ENCODE data around the gene AGAP1.

Gene AGAP1

GRCh38 chr2:235692671-235693171, 198.9 kb downstream of the AGAP1 start:
- no peak overlapping the region for H3K4me3 ChIP-seq (replicated peaks in 1 of 2; ENCODE audit: low read depth in 2 of 2, low read length in 2 of 2)
- no peak for DNase-seq (ENCODE audit: low read depth in 2 of 2)
- TF ChIP-seq, protein P1, sequence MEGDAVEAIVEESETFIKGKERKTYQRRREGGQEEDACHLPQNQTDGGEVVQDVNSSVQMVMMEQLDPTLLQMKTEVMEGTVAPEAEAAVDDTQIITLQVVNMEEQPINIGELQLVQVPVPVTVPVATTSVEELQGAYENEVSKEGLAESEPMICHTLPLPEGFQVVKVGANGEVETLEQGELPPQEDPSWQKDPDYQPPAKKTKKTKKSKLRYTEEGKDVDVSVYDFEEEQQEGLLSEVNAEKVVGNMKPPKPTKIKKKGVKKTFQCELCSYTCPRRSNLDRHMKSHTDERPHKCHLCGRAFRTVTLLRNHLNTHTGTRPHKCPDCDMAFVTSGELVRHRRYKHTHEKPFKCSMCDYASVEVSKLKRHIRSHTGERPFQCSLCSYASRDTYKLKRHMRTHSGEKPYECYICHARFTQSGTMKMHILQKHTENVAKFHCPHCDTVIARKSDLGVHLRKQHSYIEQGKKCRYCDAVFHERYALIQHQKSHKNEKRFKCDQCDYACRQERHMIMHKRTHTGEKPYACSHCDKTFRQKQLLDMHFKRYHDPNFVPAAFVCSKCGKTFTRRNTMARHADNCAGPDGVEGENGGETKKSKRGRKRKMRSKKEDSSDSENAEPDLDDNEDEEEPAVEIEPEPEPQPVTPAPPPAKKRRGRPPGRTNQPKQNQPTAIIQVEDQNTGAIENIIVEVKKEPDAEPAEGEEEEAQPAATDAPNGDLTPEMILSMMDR (IDR thresholded peaks at IDR 0.05; ENCODE audit: low read depth, low read length) = no peak

GRCh38 chr2:235693279-235693678, 199.4 kb downstream of the AGAP1 start:
- TF ChIP-seq, protein P1 (IDR thresholded peaks at IDR 0.05; ENCODE audit: low read depth, low read length) = no peak
- DNase-seq (ENCODE audit: low read depth in 2 of 2) = no peak
- H3K4me3 ChIP-seq (replicated peaks in 1 of 2; ENCODE audit: low read depth in 2 of 2, low read length in 2 of 2) = no peak overlapping the region

GRCh38 chr2:235694721-235695601, 201.1 kb downstream of the AGAP1 start:
- no peak overlapping the region for H3K4me3 ChIP-seq (replicated peaks in 1 of 2; ENCODE audit: low read depth in 2 of 2, low read length in 2 of 2)
- DNase-seq (ENCODE audit: low read depth in 2 of 2) = no peak
- TF ChIP-seq, protein P1 (IDR thresholded peaks at IDR 0.05; ENCODE audit: low read depth, low read length) = no peak

DNA sequence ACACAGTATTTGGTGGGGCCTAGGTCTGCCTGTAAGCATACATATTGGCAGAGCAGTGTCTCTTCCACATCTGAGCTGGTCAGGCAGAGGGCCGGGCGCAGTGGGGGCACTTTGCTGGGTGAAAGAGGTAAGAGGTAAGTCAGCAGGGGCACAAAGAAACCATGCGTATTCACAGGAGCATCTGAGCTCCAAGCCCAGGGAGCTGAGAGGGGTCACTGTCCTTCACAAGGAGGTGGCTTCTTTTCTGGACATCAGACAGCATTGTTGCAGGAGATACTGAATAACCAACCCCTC, 201.7 kb downstream of the AGAP1 start:
- DNase-seq (ENCODE audit: low read depth in 2 of 2) = no peak
- TF ChIP-seq, protein P1 (IDR thresholded peaks at IDR 0.05; ENCODE audit: low read depth, low read length) = no peak
- H3K4me3 ChIP-seq (replicated peaks in 1 of 2; ENCODE audit: low read depth in 2 of 2, low read length in 2 of 2) = no peak overlapping the region

DNA sequence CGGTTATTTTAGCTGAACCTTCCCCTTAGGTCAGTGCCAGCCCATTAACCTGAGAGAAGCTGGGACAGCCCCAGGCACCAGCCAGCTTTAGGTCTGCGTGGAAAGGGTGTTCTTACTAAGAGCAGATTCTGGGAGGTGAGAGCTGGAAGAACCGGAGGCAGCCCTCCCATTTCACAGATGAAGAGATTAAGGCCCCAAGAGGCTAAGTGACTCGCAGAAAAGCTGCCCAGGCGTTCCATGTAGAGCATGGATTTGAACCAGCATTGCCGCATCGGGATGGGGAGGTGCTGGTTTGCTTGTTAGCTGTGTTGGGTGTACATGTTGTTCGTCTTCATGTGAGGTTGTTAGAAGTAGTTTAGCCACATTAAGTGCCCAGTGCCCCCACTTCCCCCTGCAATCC, 203.2 kb downstream of the AGAP1 start:
- no peak for DNase-seq (ENCODE audit: low read depth in 2 of 2)
- TF ChIP-seq, protein P1 (IDR thresholded peaks at IDR 0.05; ENCODE audit: low read depth, low read length) = no peak
- no peak overlapping the region for H3K4me3 ChIP-seq (replicated peaks in 1 of 2; ENCODE audit: low read depth in 2 of 2, low read length in 2 of 2)

DNA sequence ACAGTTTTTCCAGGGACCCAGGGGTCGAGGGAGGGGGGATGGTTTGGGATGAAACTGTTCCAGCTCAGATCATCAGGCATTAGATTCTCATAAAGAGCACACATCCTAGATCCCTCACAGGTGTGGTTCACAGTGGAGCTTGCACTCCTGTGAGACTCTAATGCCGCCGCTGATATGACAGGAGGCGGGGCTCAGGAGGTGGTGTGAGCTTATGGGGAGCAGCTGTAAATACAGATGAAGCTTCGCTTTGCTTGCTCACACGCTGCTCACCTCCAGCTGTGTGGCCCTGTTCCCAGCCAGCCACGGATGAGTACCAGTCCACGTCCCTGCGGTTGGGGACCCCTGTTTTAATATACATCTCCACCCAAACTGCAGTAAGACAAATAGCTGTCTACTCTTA, 204.2 kb downstream of the AGAP1 start:
- no peak for DNase-seq (ENCODE audit: low read depth in 2 of 2)
- no peak overlapping the region for H3K4me3 ChIP-seq (replicated peaks in 1 of 2; ENCODE audit: low read depth in 2 of 2, low read length in 2 of 2)
- TF ChIP-seq, protein P1 (IDR thresholded peaks at IDR 0.05; ENCODE audit: low read depth, low read length) = no peak

Data from cardiac fibroblast (primary cell).